SK-N-SH treated with all-trans-retinoic acid at 6 μM for 48 hours (cell line): ENCODE results near the gene TDRD9.

ENCODE experiments used
- ATAC-seq: fragments of 200-7000 bp; cut with Tn5 transposase; 3 replicates; pipeline ENCODE4 v1.9.1; 2020; ENCODE audit warnings: mild to moderate bottlenecking, moderate library complexity
- BACH2 ChIP-seq: fragments of 250-450 bp; sonication (Bioruptor Pico); IDR thresholded peaks from 2 replicates; pipeline ENCODE4 v1.9.0; 2021; ENCODE audit warnings: mild to moderate bottlenecking, borderline replicate concordance
- CREB5 ChIP-seq: fragments of 250-450 bp; sonication (Bioruptor Pico); IDR thresholded peaks from 2 replicates; pipeline ENCODE4 v1.5.1; 2020; ENCODE audit warnings: low read depth, mild to moderate bottlenecking, moderate library complexity
- CSDC2 ChIP-seq: fragments of 250-450 bp; sonication (Bioruptor Pico); IDR thresholded peaks from 2 replicates; pipeline ENCODE4 v1.5.0; 2020; ENCODE audit warnings: mild to moderate bottlenecking, moderate library complexity
- CSRNP3 ChIP-seq: fragments of 250-450 bp; sonication (Bioruptor Pico); IDR thresholded peaks from 2 replicates; pipeline ENCODE4 v1.5.1; 2021; ENCODE audit warnings: mild to moderate bottlenecking, moderate library complexity
- ESRRG ChIP-seq: fragments of 250-450 bp; sonication (Bioruptor Pico); IDR thresholded peaks from 2 replicates; pipeline ENCODE4 v1.6.1; 2021; ENCODE audit warnings: mild to moderate bottlenecking
- GLIS3 ChIP-seq: fragments of 250-450 bp; sonication (Bioruptor Pico); IDR thresholded peaks from 2 replicates; pipeline ENCODE4 v1.5.0; 2020; ENCODE audit warnings: mild to moderate bottlenecking, moderate library complexity
- ISL1 ChIP-seq: fragments of 250-450 bp; sonication (Bioruptor Pico); IDR thresholded peaks from 2 replicates; pipeline ENCODE4 v2.1.2; 2022; ENCODE audit warnings: mild to moderate bottlenecking, moderate library complexity
- OSR1 ChIP-seq: fragments of 250-450 bp; sonication (Bioruptor Pico); IDR thresholded peaks from 2 replicates; pipeline ENCODE4 v1.8.0; 2022; ENCODE audit warnings: moderate library complexity, mild to moderate bottlenecking, inconsistent platforms
- PATZ1 ChIP-seq: fragments of 250-450 bp; sonication (Bioruptor Pico); IDR thresholded peaks from 2 replicates; pipeline ENCODE4 v1.8.0; 2020; ENCODE audit warnings: mild to moderate bottlenecking, moderate library complexity, borderline replicate concordance
- POU6F1 ChIP-seq: fragments of 250-450 bp; sonication (Bioruptor Pico); IDR thresholded peaks from 2 replicates; pipeline ENCODE4 v1.8.0; 2021; ENCODE audit warnings: low read depth, mild to moderate bottlenecking, moderate library complexity, borderline replicate concordance
- PPARA ChIP-seq: fragments of 250-450 bp; sonication (Bioruptor Pico); IDR thresholded peaks from 2 replicates; pipeline ENCODE4 v1.5.0; 2020; ENCODE audit warnings: mild to moderate bottlenecking, borderline replicate concordance
- RARB ChIP-seq: fragments of 250-450 bp; sonication (Bioruptor Pico); IDR thresholded peaks from 2 replicates; pipeline ENCODE4 v1.8.0; 2021; ENCODE audit warnings: mild to moderate bottlenecking, moderate library complexity
- SNAI2 ChIP-seq: fragments of 250-450 bp; sonication (Bioruptor Pico); IDR thresholded peaks from 2 replicates; pipeline ENCODE4 v1.5.0; 2020; ENCODE audit warnings: mild to moderate bottlenecking, moderate library complexity
- TCF4 ChIP-seq: fragments of 250-450 bp; sonication (Bioruptor Pico); IDR thresholded peaks from 2 replicates; pipeline ENCODE4 v1.8.0; 2021; ENCODE audit warnings: mild to moderate bottlenecking, moderate library complexity, borderline replicate concordance
- TOX ChIP-seq: fragments of 250-450 bp; sonication (Bioruptor Pico); IDR thresholded peaks from 2 replicates; pipeline ENCODE4 v1.8.0; 2021; ENCODE audit warnings: mild to moderate bottlenecking, moderate library complexity, borderline replicate concordance
- TSHZ2 ChIP-seq: fragments of 250-450 bp; sonication (Bioruptor Pico); IDR thresholded peaks from 2 replicates; pipeline ENCODE4 v1.5.0; 2020; ENCODE audit warnings: mild to moderate bottlenecking, moderate library complexity
- ZC3H10 ChIP-seq: fragments of 250-450 bp; sonication (Bioruptor Pico); IDR thresholded peaks from 2 replicates; pipeline ENCODE4 v1.5.1; 2021; ENCODE audit warnings: mild to moderate bottlenecking, moderate library complexity
- ZFP3 ChIP-seq: fragments of 250-450 bp; sonication (Bioruptor Pico); IDR thresholded peaks from 2 replicates; pipeline ENCODE4 v1.5.0; 2020; ENCODE audit warnings: mild to moderate bottlenecking, moderate library complexity
- ZNF565 ChIP-seq: fragments of 450-650 bp; formaldehyde crosslinking; conservative IDR thresholded peaks from 2 replicates; pipeline ENCODE4 v1.5.0; 2020; ENCODE audit warnings: low read depth, mild to moderate bottlenecking, moderate library complexity
- ZNF70 ChIP-seq: fragments of 450-650 bp; formaldehyde crosslinking; IDR thresholded peaks from 2 replicates; pipeline ENCODE4 v1.5.0; 2020; ENCODE audit warnings: mild to moderate bottlenecking, moderate library complexity
- ZNF8 ChIP-seq: fragments of 450-650 bp; formaldehyde crosslinking; IDR thresholded peaks from 2 replicates; pipeline ENCODE4 v1.5.0; 2020; ENCODE audit warnings: mild to moderate bottlenecking, moderate library complexity

The TDRD9 gene

GRCh38 chr14:104066719-104067295 is 138.6 kb downstream of the TDRD9 start:
- ATAC-seq = no peak

GRCh38 chr14:104069541-104069940 is 141.3 kb downstream of the TDRD9 start:
- ATAC-seq = no peak
- TF ChIP-seq ISL1 (CRISPR knock-in tag) = no peak
- no peak for TF ChIP-seq CSDC2
- no peak for TF ChIP-seq CREB5 (CRISPR knock-in tag)
- TF ChIP-seq ZC3H10 = no peak
- no peak for TF ChIP-seq BACH2
- TF ChIP-seq ZNF70 (CRISPR knock-in tag) = no peak
- TF ChIP-seq CSRNP3 = no peak
- TF ChIP-seq ZFP3 (CRISPR knock-in tag) = no peak
- no peak for TF ChIP-seq ZNF8 (CRISPR knock-in tag)
- TF ChIP-seq PATZ1 (CRISPR knock-in tag) = no peak
- no peak for TF ChIP-seq GLIS3 (CRISPR knock-in tag)
- no peak for TF ChIP-seq ZNF565 (CRISPR knock-in tag)
- TF ChIP-seq TOX (CRISPR knock-in tag) = no peak
- no peak for TF ChIP-seq SNAI2
- TF ChIP-seq OSR1 (CRISPR knock-in tag) = no peak
- TF ChIP-seq ESRRG (CRISPR knock-in tag) = no peak
- no peak for TF ChIP-seq PPARA (CRISPR knock-in tag)

More at GRCh38 chr14:104066719-104067295, 138.6 kb downstream of the TDRD9 start:
- TF ChIP-seq ESRRG (CRISPR knock-in tag) (no peak), ZNF8 (CRISPR knock-in tag) (no peak), GLIS3 (CRISPR knock-in tag) (no peak), ZC3H10 (no peak), PATZ1 (CRISPR knock-in tag) (no peak), PPARA (CRISPR knock-in tag) (no peak), ISL1 (CRISPR knock-in tag) (no peak), TOX (CRISPR knock-in tag) (no peak), POU6F1 (CRISPR knock-in tag) (no peak), BACH2 (no peak), RARB (CRISPR knock-in tag) (no peak), OSR1 (CRISPR knock-in tag) (no peak), SNAI2 (no peak), TCF4 (CRISPR knock-in tag) (no peak), TSHZ2 (CRISPR knock-in tag) (no peak)
